ENCODE measurements around the gene CDH4. TPM values are rescaled to one million over a fixed set of nuclear protein-coding genes. Genes with fewer than 3 reads are reported as not detected.
A peak's percentile ranks its signal among the peaks of the same experiment; 100 is the strongest.

CDH4 gene
- total RNA-seq, 1 donor from 2014 or later: 0.08 TPM

DNA sequence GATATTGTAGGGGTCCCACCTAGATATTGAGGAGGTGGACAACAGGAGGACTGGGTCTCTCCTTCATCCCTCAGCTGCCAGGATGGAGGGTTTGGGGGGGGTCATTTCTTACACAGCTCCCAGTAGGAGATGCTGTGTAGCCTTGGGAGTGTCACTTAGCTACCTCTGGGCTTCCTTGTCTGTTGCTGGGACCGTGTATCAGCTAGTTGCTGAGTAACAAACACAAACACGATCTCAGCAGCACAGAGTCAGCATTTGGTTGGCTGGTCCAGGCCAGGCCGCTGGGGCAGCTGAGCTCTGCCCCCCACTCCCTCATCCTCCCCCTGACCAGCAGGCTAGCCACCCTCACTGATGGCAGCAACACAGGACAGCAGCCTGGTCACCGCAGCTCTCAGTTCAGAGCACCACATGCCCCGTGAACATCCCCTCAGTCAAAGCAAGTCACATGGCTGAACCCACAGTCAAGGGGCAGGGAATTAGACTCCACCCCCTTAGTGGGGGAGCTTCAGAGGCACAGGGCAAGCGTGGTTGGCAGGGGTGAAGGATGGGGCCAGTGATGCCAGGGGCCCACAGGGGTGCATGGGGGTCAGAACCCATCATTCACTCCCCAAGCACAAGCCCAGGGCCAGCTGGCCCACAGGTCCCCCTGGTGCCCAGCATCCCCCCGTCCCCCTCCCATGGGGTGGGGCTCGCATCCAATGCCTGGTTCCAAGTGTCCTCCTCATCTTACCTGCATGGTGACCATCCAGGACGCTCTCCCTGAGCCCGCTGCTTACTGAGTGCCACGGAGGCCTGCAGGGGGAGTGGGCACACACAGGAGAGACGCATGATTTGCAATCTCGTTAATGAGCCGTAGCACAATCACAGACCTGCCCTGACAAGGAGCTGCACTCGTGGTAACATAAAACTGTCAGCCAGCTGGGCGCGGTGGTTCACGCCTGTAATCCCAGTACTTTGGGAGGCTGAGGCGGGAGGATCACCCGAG, 701.3 kb downstream of the CDH4 start:
- intact Hi-C loops (cut with DNase I): no loop called here
- no peak for DNase-seq (ENCODE audit: missing footprints)
- no peak for ATAC-seq

DNA sequence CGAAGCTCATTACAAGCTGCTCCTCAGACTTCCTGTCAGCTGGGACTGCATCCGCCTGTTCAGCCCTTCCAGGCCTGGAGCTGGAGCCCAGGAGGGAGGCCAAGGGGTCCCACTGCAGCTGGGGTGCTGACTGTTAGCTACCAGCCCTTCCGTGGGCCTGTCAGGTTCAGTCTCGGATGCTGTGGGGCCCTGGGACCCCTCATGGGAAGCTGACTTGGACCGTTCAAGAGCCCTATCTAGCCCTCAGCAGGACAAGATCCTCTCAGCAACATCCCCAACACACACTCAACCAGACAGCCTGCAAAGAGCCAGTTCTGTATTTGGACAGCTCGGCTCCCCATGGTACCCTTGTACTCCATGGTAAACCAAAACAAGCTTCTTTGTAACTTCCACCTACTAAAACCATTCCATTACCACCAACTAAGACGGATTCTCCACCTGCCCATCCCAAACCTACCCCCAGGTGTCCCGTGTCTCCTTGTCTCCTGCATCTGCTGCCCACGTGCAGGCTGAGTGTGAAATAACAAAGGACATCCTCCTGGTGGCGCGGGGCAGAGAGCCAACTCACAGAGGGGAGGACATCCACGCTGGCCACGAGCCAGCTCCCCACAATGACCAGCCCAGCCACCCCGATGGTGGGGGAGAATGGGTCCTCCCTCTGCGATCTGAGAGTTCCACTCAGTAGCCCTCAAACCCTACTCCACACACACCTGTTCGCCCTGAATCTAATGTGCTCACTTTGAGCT, 702.4 kb downstream of the CDH4 start:
- DNase-seq (ENCODE audit: missing footprints): no peak
- ATAC-seq: no peak
- intact Hi-C loops (cut with DNase I): no loop called here

DNA sequence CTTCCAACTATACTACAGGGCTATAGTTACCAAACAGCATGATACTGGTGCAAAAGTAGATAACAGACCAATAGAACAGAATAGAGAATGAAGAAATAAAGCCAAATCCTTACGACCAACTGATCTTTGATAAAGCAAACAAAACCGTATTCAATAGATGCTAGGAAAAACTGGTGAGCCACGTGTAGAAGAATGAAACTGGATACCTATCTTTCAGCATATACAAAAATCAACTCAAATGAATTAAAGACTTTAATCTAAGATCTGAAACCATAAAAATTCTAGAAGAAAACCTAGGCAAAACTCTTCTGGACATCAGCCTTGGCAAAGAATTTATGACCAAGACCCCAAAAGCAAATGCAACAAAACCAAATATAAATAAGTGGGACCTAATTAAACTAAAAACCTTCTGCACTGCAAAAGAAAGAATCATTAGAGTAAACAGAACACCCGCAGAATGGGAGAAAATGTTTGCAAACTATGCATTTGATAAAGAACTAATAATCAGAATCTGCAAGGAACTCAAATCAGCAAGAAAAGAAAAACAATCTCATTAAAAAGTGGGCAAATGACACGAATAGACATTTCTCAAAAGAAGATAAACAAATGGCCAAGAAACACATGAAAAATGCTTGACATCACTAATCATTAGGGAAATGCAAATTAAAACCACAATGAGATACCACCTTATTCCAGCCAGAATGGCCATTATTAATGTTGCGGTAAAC, 703.8 kb downstream of the CDH4 start:
- intact Hi-C loops (cut with DNase I): no loop called here
- ATAC-seq: no peak

GRCh38 chr20:61956396-61957342, 704.6 kb downstream of the CDH4 start:
- DNase-seq (ENCODE audit: missing footprints) (no peak), ATAC-seq (no peak)
- intact Hi-C loops (cut with DNase I): no loop called here

More for the DNA sequence above, 703.8 kb downstream of the CDH4 start:
- no peak for DNase-seq (ENCODE audit: missing footprints)

GRCh38 chr20:61957961-61958715, 706.1 kb downstream of the CDH4 start:
- intact Hi-C loops (cut with DNase I): no loop called here
- ATAC-seq (no peak), DNase-seq (ENCODE audit: missing footprints) (peak; percentile 6)

DNA sequence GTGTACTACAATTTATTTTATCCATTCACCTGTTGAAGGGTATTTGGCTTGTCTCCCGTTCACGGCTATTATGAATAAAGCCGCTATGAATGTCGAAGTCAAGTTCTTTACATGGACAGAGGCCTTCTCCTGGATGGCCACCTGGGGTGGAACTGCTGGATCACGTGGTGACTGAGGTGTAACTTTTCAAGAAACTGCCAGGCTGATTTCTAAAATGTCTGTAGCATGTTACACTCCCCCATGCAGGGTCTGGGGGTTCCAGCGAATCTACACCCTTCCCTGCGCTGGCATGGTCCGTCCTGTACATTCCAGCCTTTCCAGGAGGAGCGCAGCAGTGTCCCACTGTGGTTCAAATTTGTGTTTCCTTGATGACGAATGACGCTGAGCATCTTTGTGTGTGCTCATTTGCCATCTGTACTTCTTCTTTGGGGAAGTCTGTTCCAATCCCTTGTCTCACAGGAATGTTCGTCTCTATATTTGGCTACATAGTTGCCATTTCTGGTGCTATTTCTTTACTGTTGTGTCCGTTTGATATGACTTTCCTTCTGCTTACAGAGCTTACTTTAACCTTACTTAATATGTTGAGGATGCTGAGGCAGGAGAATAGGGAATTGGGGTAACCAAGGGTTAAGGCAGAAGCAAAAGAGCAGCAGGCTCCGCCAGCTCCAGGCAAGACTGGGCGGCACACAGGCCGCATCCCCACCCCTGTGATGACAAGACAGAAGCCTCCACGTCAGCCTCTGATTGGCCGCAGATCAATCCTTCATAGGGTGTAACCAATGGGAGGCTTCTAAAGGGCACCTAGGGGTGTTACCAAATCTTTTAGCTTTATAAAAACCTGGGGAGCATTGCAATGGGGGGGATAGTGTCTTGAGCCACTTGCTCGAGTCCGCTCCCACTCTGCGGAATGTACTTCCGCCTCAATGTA, 707.0 kb downstream of the CDH4 start:
- ATAC-seq (no peak), DNase-seq (ENCODE audit: missing footprints) (peak; percentile 28)
- intact Hi-C loops (cut with DNase I): no loop called here

DNA sequence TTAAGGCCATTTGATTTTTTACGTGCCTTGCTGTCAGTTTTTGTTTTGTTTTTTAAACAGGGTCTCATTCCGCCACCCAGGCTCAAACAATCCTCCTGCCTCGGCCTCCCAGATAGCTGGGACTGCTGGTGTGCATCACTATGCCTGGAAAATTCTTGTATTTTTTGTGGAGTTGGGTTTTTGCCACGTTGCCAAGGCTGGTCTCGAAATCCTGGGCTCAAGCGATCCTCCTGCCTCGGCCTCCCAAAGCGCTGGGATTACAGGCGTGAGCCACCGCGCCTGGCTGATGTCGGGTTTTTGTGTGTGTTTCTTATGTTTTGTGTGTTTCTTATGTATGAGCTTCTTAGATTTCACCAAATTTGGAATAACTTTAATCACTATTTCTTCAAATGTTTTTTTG, 708.8 kb downstream of the CDH4 start:
- DNase-seq (ENCODE audit: missing footprints) (peak; percentile 26), ATAC-seq (no peak)
- intact Hi-C loops (cut with DNase I): no loop called here

DNA sequence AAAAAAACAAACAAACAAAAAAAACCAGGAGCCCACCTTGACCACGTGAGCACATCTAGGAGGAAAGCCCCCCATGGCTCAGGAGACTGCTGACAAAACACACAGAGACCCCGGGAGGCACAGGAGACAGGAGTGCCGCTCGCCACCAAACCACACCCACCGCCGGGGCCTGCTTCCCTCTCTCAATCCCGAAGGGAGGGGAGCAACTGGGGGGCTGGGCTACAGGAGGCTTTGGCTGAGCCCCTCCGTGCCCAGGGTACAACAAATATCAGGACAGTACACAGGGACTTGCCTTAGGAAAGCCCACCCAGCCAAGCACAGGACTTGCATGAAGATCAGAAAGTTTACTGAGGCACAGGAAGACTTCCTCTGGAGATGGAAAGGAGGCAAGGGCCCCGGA, 711.1 kb downstream of the CDH4 start:
- ATAC-seq: no peak
- intact Hi-C loops (cut with DNase I): no loop called here
- DNase-seq (ENCODE audit: missing footprints): no peak

- ATAC-seq: no peak
- intact Hi-C loops (cut with DNase I): no loop called here
- DNase-seq (ENCODE audit: missing footprints): no peak
Measured at GRCh38 chr20:61963885-61964674, 712.0 kb downstream of the CDH4 start.

GRCh38 chr20:61964675-61965605, 712.9 kb downstream of the CDH4 start:
- intact Hi-C loops (cut with DNase I): no loop called here
- no peak for DNase-seq (ENCODE audit: missing footprints)
- no peak for ATAC-seq

GRCh38 chr20:61965606-61966491, 713.8 kb downstream of the CDH4 start:
- no peak for DNase-seq (ENCODE audit: missing footprints)
- ATAC-seq: no peak
- intact Hi-C loops (cut with DNase I): no loop called here

DNA sequence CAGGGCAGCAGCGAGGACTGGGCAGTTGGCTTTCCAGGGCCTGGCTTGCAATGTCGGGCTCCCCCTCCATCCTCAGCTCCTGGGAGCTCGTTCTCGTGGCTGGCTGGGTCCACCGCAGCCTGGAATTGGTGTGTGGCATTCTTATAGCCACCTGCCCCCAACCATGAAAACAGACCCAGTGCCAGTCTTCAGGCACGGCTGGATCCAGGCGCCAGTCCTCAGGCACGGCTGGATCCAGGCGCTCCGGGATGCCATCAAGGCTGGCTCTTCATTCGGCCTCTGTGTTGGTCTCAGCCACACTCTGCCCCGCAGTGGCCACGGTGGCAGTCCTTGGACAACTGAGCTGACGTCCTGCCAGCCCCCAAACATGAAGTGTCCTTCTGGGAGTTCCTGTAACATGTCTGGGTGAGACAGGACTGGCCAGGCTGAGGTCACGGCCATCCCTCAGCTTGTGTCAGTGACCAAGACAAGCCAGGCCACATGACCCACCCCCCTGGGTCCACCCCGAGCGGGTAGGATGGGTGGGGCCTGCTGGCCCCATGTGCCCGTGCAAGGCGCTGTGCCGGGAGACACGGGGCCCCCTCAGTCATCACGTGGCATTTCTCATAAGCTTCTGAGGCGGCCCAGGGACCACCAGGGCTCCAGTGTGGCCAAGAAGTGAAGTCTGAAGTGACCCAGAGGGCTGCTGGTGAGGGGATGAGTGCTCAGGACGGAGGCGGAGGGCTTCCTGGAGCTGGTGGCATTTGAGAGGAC, 714.6 kb downstream of the CDH4 start:
- no peak for DNase-seq (ENCODE audit: missing footprints)
- intact Hi-C loops (cut with DNase I): no loop called here
- ATAC-seq: no peak

- DNase-seq (ENCODE audit: missing footprints) (no peak), ATAC-seq (no peak)
- intact Hi-C loops (cut with DNase I): no loop called here
Measured at GRCh38 chr20:61967300-61967699, 715.2 kb downstream of the CDH4 start.

Data from Right ventricle myocardium inferior (tissue), 1 donor.